GM21576 (cell line): Measurements from ENCODE around the gene RECK.
"Not testable (repeated sequence)": the region's sequence is repeated elsewhere in the genome, so short reads cannot be mapped to it uniquely, and the experiment has no call there.

Experiments used
- ATAC-seq: cut with Tn5 transposase; IDR thresholded peaks from one replicate; pipeline ENCODE4 v1.9.1; 2021; ENCODE audit warnings: mild to moderate bottlenecking, moderate library complexity; ENCODE audit not compliant: unreplicated experiment

RECK gene

GRCh38 chr9:36110434-36110833 is 73.7 kb downstream of the RECK start:
- ATAC-seq: no peak

GRCh38 chr9:36112516-36112915 is 75.8 kb downstream of the RECK start:
- no peak for ATAC-seq

DNA sequence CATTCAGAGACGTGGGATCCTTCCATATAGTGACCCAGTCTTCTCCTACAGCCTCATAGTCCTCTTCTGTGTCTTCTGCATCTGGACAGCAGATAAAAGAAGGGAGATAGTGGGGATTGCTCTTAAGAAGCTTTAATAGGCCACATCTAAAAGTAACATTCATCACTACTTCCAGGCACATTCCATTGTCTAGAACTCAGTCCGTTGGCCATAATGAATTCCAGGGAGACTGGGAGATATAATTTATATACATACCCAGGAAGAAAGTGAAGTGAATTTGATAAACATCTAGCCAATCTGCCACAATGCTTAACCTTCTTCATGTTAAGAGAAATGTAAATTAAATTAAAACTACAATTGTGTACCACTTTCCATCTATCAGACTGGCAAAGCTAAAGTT is 77.3 kb downstream of the RECK start:
- ATAC-seq: no peak

DNA sequence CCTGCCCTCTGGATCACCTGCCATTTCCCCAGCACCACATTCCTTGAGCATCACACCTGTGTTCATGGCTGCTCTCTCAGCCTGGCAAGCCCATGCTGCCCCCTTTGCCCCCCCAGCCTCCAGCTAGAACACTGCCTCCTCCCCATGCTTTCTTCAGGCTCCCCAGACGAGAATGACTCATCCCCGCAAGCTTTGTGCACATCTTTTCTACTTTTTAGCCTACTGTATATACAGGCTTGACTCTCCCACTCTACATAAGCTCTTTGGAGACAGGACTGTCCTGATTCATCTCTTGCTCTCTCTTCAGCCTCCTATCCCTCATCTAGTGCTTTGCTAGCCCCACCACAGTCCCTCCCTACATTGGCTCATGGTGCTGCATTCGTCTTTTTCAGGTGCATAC is 79.9 kb downstream of the RECK start:
- ATAC-seq: no peak

DNA sequence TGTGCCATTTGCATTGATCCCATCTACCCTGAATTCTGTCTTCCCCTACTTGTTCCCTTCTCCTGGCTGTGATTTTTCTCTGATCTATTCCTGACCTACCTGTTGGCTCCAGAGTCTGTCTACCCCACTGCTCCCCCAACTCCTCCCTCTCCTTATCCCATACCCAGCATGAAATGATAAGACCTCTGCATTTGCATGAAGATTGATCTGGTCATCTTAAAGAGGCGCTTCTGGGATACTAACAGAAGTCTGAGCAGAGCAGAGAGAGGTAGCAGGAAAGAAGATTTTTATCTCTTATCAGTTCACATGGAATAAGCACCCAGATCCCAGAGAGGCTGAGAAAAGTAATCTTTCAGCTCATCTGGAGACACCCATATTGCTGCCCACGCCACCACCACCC is 81.5 kb downstream of the RECK start:
- ATAC-seq: no peak

- ATAC-seq: no peak
Observed at GRCh38 chr9:36118706-36119105, 82.0 kb downstream of the RECK start.

DNA sequence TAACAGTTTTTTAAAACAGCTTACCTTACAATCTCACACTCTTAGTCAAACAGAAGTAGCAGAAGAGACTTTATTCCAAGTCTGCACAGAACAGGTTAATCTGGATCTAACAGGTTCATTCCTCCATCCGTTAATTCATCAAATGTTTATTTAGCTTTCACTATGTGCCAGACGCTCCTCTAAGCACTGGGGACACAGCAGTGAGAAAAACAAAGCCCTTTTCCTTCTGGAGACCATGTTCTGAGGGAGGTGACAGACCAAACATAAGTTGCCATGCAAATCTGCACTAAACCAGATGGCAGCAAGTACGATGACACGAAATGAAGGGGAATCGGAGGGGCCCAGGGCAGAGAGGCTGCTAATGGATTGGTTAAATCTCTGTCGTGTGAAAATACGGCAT is 82.8 kb downstream of the RECK start:
- no peak for ATAC-seq

- ATAC-seq: no peak
Observed at GRCh38 chr9:36120705-36121104, 84.0 kb downstream of the RECK start.

DNA sequence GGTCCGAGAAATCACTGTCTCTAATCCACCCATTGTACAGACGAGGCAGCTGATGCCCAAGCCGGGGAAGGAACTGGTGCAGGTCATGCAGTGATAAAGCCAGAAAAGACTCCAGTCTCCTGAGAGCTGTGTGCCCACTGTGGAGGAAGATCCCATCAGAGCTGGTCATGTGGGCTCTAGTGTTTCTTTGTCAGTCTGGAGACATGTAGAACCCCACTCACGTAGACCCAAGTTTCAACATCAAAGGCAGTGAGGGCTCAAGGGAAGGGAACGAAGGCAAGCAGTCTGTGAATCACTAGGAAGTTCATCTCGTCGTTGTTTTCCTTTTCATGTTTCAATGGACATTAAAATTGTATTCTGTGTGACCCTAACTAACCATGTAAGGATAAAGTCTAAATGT is 85.3 kb downstream of the RECK start:
- no peak for ATAC-seq

GRCh38 chr9:36123515-36123914 is 86.8 kb downstream of the RECK start:
- no peak for ATAC-seq

DNA sequence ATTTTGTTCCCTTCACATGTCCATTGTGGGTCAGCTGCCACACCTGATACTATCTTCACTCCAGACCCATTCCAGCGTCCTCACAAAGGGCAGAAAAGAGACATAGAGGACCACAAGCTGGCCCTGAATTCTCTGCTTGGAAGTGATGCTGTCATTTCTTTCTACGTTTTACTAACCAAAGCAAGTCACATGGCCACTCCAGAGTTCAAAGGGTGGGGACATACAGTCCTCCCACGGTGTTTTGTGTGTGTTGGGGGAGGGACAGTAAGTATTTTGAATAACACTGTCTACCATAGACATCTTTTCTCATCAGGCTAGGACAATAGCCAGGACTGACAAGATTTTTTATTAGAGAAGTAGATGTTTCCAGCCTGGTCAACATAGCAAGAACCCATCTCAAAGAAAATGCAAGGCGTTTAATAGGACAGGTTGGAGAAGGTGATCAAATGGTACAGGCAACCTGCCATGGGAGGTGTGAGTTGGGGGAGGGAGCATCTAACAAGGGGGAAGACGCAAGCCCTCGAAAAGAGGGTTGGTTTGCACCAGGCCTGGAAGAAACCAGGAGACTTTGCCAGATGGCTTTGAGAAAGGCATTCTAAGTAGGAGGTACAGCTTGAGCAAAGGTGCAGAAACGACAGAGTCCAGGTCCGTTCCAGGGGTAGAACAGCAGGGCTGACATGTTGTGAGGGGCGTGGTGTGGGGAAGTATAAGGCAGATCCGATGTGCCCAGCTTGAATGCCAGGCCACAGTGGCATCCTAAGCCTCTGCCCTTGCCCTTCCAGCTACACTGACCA is 88.5 kb downstream of the RECK start:
- no peak for ATAC-seq

DNA sequence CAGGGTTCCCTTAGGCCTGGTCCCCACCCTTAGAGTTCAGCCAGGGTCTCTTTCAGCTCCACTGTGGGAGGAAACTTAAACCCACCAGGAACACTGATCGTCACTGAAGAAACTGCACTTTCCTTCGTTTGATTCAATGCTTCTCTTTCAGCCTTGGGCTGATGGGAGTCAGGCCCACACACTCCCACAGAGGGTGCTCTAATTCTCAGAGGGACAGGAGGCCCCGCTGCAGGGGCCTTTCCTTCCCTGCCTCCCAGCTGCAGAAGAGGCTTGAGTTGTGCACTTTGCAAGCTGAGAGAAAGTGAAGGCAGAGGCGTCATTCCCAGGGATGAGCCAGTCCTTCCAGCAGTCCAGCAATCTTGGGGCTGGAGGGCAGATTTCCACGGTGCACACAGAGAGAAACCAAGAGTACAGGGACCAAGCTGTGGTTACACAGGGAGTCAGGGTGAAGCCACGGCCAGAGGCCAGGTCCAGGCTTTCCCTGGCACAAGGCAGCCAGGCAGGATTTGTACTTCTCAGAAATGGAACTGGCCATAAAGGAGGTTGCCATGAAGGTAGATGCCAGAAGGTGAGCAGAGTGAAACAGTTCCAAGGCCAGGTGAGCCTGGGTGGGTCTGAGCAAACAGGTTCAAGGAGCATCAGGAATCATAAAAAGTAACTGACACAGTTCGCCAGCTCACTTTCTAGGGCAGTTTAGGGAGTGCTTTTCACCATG is 89.5 kb downstream of the RECK start:
- no peak for ATAC-seq

GRCh38 chr9:36127652-36128244 is 91.0 kb downstream of the RECK start:
- ATAC-seq: no peak

- no peak for ATAC-seq
Observed at GRCh38 chr9:36128349-36128748, 91.6 kb downstream of the RECK start.

DNA sequence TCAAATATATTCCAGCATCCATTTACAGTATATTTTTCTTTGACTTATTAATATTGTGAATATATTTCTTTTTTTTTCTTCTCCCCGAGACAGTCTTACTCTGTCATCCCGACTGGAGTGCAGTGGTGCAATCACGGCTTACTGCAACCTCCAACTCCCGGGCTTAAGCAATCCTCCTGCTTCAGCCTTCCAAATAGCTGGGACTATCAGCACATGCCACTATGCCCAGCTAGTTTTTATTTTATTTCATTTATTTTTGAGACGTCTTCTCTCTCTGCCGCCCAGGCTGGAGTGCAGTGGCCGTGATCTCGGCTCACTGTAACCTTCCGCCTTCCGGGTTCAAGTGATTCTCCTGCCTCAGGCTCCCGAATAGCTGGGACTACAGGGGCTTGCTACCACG is 92.4 kb downstream of the RECK start:
- ATAC-seq: no peak

- not testable (repeated sequence) for ATAC-seq
Observed at GRCh38 chr9:36131666-36132065, 95.0 kb downstream of the RECK start.

GRCh38 chr9:36132086-36132485 is 95.4 kb downstream of the RECK start:
- no peak for ATAC-seq

- ATAC-seq: no peak
Observed at GRCh38 chr9:36134761-36135505, 98.2 kb downstream of the RECK start.

- peak; percentile 10 for ATAC-seq
Observed at GRCh38 chr9:36135741-36136271, 99.1 kb downstream of the RECK start.

DNA sequence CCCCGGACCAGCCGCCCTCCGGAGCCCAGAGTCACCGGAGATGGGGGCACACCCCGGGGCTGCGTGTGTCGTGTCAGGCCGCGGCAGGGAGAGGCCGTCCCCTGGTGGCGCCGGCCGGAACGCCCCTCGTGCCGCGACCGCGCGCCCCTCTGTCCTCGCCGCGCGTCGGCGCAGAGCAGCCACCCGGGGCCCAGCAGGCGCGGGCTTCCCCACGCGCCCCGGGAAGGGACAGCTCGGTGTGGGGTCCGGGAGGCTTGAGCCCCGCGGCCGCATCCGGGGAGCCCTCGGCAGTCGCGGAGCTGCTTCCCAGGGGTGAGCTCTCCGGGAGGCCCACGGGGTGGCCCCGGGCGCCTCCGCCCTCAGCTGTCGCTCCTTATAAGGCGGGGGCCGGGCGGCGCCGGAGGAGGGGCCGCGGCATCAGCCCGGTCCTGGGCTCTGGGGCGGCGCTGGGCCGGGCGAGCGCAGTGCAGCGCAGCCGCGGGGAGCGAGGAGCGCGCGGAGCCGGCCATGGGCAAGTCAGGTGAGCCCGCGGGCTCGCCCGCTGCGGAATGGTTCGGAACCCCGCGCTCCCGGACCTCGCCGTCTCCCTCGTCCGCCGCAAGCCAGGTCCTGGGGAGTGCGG is 99.7 kb downstream of the RECK start, which contains the start of gene GLIPR2:
GLIPR2 (plus strand) TSS at position 462 of the 622 bp plus-strand sequence; CDS start at position 508, 46 bp downstream.
- ATAC-seq: peak; percentile 94
